Subcutaneous adipose tissue (tissue), 4 donors: Measurements from ENCODE around the gene BMAL2. TPM values are rescaled to one million over a fixed set of nuclear protein-coding genes. Genes with fewer than 3 reads are reported as not detected.

Experiments used
- total RNA-seq, 4 donors: library from RNA; depleted of rRNA; stranded (reverse); fragments of >200 nt; gene quantifications; one replicate each; pipeline ENCODE4 v1.1.0, GENCODE V29; 2016
- TF ChIP-seq, protein P1 (sequence below): fragments of 450-650 bp; IDR thresholded peaks from one replicate; pipeline ENCODE4 v1.5.1; 2016; ENCODE audit warnings: low read depth, mild to moderate bottlenecking, control low read depth, antibody characterized with exemption, moderate library complexity

Gene BMAL2
- total RNA-seq: 1 to 10 TPM; 4.6 to 9.0 (median 5.0) TPM

- TF ChIP-seq, protein P1, sequence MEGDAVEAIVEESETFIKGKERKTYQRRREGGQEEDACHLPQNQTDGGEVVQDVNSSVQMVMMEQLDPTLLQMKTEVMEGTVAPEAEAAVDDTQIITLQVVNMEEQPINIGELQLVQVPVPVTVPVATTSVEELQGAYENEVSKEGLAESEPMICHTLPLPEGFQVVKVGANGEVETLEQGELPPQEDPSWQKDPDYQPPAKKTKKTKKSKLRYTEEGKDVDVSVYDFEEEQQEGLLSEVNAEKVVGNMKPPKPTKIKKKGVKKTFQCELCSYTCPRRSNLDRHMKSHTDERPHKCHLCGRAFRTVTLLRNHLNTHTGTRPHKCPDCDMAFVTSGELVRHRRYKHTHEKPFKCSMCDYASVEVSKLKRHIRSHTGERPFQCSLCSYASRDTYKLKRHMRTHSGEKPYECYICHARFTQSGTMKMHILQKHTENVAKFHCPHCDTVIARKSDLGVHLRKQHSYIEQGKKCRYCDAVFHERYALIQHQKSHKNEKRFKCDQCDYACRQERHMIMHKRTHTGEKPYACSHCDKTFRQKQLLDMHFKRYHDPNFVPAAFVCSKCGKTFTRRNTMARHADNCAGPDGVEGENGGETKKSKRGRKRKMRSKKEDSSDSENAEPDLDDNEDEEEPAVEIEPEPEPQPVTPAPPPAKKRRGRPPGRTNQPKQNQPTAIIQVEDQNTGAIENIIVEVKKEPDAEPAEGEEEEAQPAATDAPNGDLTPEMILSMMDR: no peak
Observed at GRCh38 chr12:27332714-27333402, at the start of gene BMAL2. Gene BMAL2 (plus strand): TSS chr12:27332836. CDS start chr12:27333073, 237 bp downstream.

DNA sequence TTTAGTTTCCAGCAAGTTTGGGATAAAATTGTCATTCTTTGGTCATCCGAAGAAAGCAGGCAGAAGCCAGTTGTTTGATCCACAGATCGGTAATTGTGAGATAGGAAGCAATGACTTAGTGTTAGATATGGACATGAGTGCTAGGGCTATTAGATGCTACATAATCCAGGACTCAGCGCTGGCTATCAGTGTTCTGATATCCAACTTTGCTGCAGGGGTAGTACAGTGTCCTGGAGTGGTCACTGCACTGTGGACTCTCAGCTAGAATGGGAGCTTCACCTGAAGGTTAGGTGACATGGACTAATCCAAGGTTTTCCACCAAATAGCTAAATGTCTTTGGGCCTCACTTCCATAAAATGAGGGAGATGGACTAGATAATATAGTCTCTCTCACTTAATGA, 48.6 kb upstream of the BMAL2 start:
- TF ChIP-seq, protein P1: no peak

DNA sequence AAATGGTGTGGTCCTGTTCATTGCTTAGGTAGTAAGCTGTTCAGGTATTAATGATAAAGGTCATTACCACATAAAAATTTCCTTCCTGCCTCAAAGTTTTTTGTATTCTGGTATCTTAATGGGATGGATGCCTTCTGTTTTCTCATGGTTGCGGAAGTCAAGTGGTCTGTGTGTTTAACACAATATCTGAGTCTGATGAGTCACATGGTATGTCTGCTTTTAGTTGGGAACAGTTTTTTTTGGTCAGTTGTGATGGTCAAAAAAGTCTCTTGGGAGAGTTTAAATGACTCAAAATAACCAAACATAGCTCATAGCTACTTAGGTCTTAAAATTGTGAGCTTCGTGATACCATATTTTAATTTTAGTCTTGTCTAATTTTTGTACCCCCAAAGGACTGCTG, 47.9 kb upstream of the BMAL2 start:
- TF ChIP-seq, protein P1: no peak

DNA sequence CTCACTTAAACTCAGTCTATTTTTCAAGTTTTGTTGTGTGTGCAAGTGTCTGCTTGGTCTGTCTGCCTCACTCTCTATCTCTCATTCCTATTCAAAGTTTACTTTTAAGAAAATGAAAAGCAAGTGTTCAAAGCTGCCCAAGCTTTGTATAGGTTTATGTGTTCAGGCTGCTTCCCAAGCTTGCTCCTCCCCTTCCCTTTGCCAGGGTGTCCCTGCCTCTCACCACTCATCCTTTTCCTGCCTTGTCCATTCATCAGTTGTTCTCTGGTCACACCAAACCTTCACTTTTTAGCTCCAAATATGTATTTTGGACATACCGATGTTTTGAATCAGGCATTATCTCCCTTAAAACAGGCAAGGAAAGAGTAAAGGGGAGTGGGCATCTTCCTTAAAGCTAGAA, 47.2 kb upstream of the BMAL2 start:
- TF ChIP-seq, protein P1: no peak

- TF ChIP-seq, protein P1: no peak
Observed at GRCh38 chr12:27289414-27289813, 43.2 kb upstream of the BMAL2 start.

DNA sequence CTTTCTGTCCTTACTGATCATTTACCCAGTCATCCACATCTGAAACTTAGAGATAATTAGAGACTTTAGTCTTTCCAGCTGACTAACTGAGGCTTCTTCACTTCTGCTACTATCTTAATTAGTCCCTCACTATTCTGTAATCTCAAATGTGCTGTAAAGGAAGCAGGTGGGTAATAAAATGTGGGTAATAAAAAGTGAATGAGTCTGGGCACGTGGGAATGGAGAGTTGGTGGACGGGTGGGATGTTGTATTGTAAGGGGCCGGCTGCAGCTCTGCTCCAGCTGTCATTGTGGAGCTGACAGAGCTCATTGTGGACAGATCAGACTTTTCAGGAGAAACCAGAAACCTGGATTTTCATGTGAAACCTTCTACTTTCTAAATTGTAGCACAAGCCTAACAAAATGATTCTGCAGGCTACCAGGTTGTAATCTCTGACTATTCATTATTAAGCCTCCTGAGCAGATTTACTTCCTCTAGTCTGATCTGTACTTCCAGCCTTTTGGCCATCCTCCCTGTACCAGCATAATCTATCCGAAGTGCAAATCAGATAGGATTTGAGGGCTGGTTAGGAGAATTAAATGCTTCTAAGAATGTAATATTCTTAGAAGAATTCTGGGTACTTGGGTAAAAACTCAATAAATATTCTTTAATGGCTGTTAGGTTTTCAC, 42.0 kb upstream of the BMAL2 start:
- TF ChIP-seq, protein P1: no peak

DNA sequence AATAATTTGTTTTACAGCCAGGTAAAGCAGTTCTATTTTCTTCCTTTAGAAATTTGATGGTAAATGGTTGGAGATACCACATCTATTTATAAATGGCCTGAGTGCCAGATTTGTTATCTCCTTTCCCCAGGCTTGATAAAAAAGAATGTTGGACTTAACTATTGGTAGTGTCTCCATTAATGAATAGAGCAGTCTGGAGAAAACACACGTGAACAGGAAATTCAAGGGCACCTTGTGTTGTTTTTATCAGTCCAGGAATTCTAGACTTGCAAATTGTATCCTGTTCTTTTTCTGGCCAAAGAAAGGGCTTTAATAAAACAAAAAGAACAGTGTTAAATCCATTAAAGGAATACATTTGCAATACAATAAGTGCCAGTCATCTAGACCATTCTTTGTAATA, 40.8 kb upstream of the BMAL2 start:
- TF ChIP-seq, protein P1: no peak
